Neural progenitor cell (in vitro differentiated cells): Measurements from ENCODE around the gene RXRG. TPM values are rescaled to one million over a fixed set of nuclear protein-coding genes. Genes with fewer than 3 reads are reported as not detected.

Experiments used
- DNase-seq: peaks from one replicate; pipeline ENCODE4 v3.0.0-alpha.2; 2016; ENCODE audit warnings: low spot score
- H2AFZ ChIP-seq: fragments of 200-600 bp; sonication (generic); replicated peaks from 2 replicates; pipeline ENCODE4 v1.6.1; 2016; ENCODE audit warnings: antibody characterized with exemption
- H3F3A ChIP-seq: fragments of 200-600 bp; sonication (generic); 2 replicates; pipeline ENCODE4 v1.6.1; 2016; ENCODE audit warnings: antibody characterized with exemption, low read depth
- H3K27ac ChIP-seq: fragments of 200-600 bp; sonication (generic); 2 replicates; pipeline ENCODE4 v1.5.1; 2016; ENCODE audit warnings: mild to moderate bottlenecking
- H3K27me3 ChIP-seq: fragments of 200-600 bp; sonication (generic); 2 replicates; pipeline ENCODE4 v1.6.1; 2016; ENCODE audit warnings: mild to moderate bottlenecking, moderate library complexity
- H3K36me3 ChIP-seq: fragments of 200-600 bp; sonication (generic); 2 replicates; pipeline ENCODE4 v1.5.1; 2016
- H3K4me1 ChIP-seq: fragments of 200-600 bp; sonication (generic); 2 replicates; pipeline ENCODE4 v1.6.1; 2016; ENCODE audit warnings: mixed run types
- H3K4me2 ChIP-seq: fragments of 200-600 bp; sonication (generic); 2 replicates; pipeline ENCODE4 v1.6.1; 2016
- H3K4me3 ChIP-seq: fragments of 200-600 bp; sonication (generic); 2 replicates; pipeline ENCODE4 v1.5.1; 2016
- H3K79me2 ChIP-seq: fragments of 200-600 bp; sonication (generic); 2 replicates; pipeline ENCODE4 v1.6.1; 2016; ENCODE audit warnings: low read depth
- H3K9ac ChIP-seq: fragments of 200-600 bp; sonication (generic); 2 replicates; pipeline ENCODE4 v1.6.1; 2016
- H3K9me3 ChIP-seq: fragments of 200-600 bp; sonication (generic); 2 replicates; pipeline ENCODE4 v1.5.1; 2016; ENCODE audit warnings: low read depth
- H4K20me1 ChIP-seq: fragments of 200-600 bp; sonication (generic); 2 replicates; pipeline ENCODE4 v1.6.1; 2016; ENCODE audit warnings: low read depth
- H3K27ac Mint-ChIP-seq: 3 replicates; pipeline ENCODE4 v1.8.0; 2021; ENCODE audit warnings: mixed read lengths
- H3K27me3 Mint-ChIP-seq: 2 replicates; pipeline ENCODE4 v1.8.0; 2022; ENCODE audit warnings: low read depth, mild to moderate bottlenecking, inconsistent platforms, moderate library complexity, mixed read lengths; ENCODE audit not compliant: insufficient read depth
- H3K36me3 Mint-ChIP-seq: 3 replicates; pipeline ENCODE4 v1.8.0; 2021; ENCODE audit warnings: mixed read lengths
- H3K4me1 Mint-ChIP-seq: 3 replicates; pipeline ENCODE4 v1.8.0; 2021; ENCODE audit warnings: mixed read lengths
- H3K4me3 Mint-ChIP-seq: 3 replicates; pipeline ENCODE4 v1.8.0; 2021; ENCODE audit warnings: mild to moderate bottlenecking, moderate library complexity, mixed read lengths
- H3K9me3 Mint-ChIP-seq: 3 replicates; pipeline ENCODE4 v1.8.0; 2020; ENCODE audit warnings: mixed read lengths
- CTCF ChIP-seq: fragments of 200-600 bp; sonication (generic); IDR thresholded peaks from 2 replicates; pipeline ENCODE4 v1.5.1; 2017; ENCODE audit warnings: antibody characterized with exemption, mild to moderate bottlenecking
- EZH2 ChIP-seq: fragments of 200-600 bp; sonication (generic); IDR thresholded peaks from 2 replicates; pipeline ENCODE4 v1.6.1; 2017; ENCODE audit warnings: antibody characterized with exemption, mild to moderate bottlenecking, moderate library complexity
- EZH2phosphoT487 ChIP-seq: fragments of 200-600 bp; sonication (generic); IDR thresholded peaks from 2 replicates; pipeline ENCODE4 v1.6.1; 2017; ENCODE audit warnings: antibody characterized with exemption
- total RNA-seq: library from RNA; depleted of rRNA; stranded (reverse); fragments of >200 nt; gene quantifications from 2 replicates; pipeline ENCODE4 v1.2.3, GENCODE V29; 2015; ENCODE audit warnings: low replicate concordance

RXRG gene
- total RNA-seq, 1 donor from 2014 or later: not detected

- peaks cover 3% of the 10 kb centered on the region for H3K27me3 Mint-ChIP-seq
- TF ChIP-seq CTCF (no peak), EZH2phosphoT487 (no peak), EZH2 (no peak)
- H3K9me3 ChIP-seq: no peaks in the 10 kb centered on the region
- no peaks in the 10 kb centered on the region for H3K4me1 ChIP-seq
- no peak for DNase-seq
- no peaks in the 10 kb centered on the region for H3K79me2 ChIP-seq
- H3K36me3 ChIP-seq: no peaks in the 10 kb centered on the region
- no peak overlapping the region for H3K4me3 Mint-ChIP-seq
- H3K27ac ChIP-seq: no peak overlapping the region
- H3F3A ChIP-seq: no peaks in the 10 kb centered on the region
- no peak overlapping the region for H3K4me3 ChIP-seq
- no peaks in the 10 kb centered on the region for H4K20me1 ChIP-seq
- no peak overlapping the region for H3K4me2 ChIP-seq
- no peaks in the 10 kb centered on the region for H3K27me3 ChIP-seq
- H3K36me3 Mint-ChIP-seq: no peaks in the 10 kb centered on the region
- peaks cover 3% of the 10 kb centered on the region for H3K4me1 Mint-ChIP-seq
- no peak overlapping the region for H3K9ac ChIP-seq
- no peaks in the 10 kb centered on the region for H3K9me3 Mint-ChIP-seq
- no peak overlapping the region for H3K27ac Mint-ChIP-seq
- H2AFZ ChIP-seq: no peak overlapping the region
These were observed 20.3 kb downstream of the RXRG start for GRCh38 chr1:165424454-165425216.

- H3K27me3 ChIP-seq: no peaks in the 10 kb centered on the region
- H3K9me3 Mint-ChIP-seq: no peaks in the 10 kb centered on the region
- no peak for DNase-seq
- no peak overlapping the region for H3K9ac ChIP-seq
- no peak overlapping the region for H3K4me3 Mint-ChIP-seq
- H2AFZ ChIP-seq: no peak overlapping the region
- H3K79me2 ChIP-seq: no peaks in the 10 kb centered on the region
- no peak overlapping the region for H3K27ac ChIP-seq
- H3K4me1 ChIP-seq: no peaks in the 10 kb centered on the region
- H3K36me3 ChIP-seq: no peaks in the 10 kb centered on the region
- H3K27me3 Mint-ChIP-seq: peaks cover 3% of the 10 kb centered on the region
- H3K36me3 Mint-ChIP-seq: no peaks in the 10 kb centered on the region
- peaks cover 3% of the 10 kb centered on the region for H3K4me1 Mint-ChIP-seq
- H3K4me2 ChIP-seq: no peak overlapping the region
- no peaks in the 10 kb centered on the region for H3K9me3 ChIP-seq
- H3K4me3 ChIP-seq: no peak overlapping the region
- H4K20me1 ChIP-seq: no peaks in the 10 kb centered on the region
- TF ChIP-seq EZH2phosphoT487 (no peak), CTCF (no peak), EZH2 (no peak)
- H3F3A ChIP-seq: no peaks in the 10 kb centered on the region
- H3K27ac Mint-ChIP-seq: no peak overlapping the region
These were observed 21.8 kb downstream of the RXRG start for GRCh38 chr1:165423136-165423535.

GRCh38 chr1:165420655-165421054 is 24.3 kb downstream of the RXRG start:
- Mint-ChIP-seq H3K4me3 (no peak overlapping the region), H3K27me3 (peaks cover 3% of the 10 kb centered on the region), H3K27ac (no peak overlapping the region), H3K9me3 (no peaks in the 10 kb centered on the region), H3K36me3 (no peaks in the 10 kb centered on the region), H3K4me1 (peaks cover 3% of the 10 kb centered on the region)
- no peaks in the 10 kb centered on the region for H3K9me3 ChIP-seq
- no peak overlapping the region for H3K4me2 ChIP-seq
- H4K20me1 ChIP-seq: no peaks in the 10 kb centered on the region
- no peak overlapping the region for H3K27ac ChIP-seq
- H2AFZ ChIP-seq: no peak overlapping the region
- no peak overlapping the region for H3K4me3 ChIP-seq
- H3F3A ChIP-seq: no peaks in the 10 kb centered on the region
- H3K36me3 ChIP-seq: no peaks in the 10 kb centered on the region
- no peak overlapping the region for H3K9ac ChIP-seq
- TF ChIP-seq EZH2: no peak
- TF ChIP-seq CTCF: no peak
- TF ChIP-seq EZH2phosphoT487: no peak
- peaks cover 3% of the 10 kb centered on the region for H3K27me3 ChIP-seq
- no peaks in the 10 kb centered on the region for H3K4me1 ChIP-seq
- H3K79me2 ChIP-seq: no peaks in the 10 kb centered on the region
- DNase-seq: no peak
